Measurements from ENCODE around the gene PAK2.
"Not testable (repeated sequence)": the region's sequence is repeated elsewhere in the genome, so short reads cannot be mapped to it uniquely, and the experiment has no call there.

Gene PAK2

GRCh38 chr3:196736670-196737374 lies 2.8 kb upstream of the PAK2 start:
- no peak overlapping the region for H3K27ac ChIP-seq
- no peak for TF ChIP-seq CTCF (IDR thresholded peaks at IDR 0.05)
- DNase-seq (ENCODE audit: low spot score): no peak

GRCh38 chr3:196737655-196738054 lies 2.0 kb upstream of the PAK2 start:
- H3K27ac ChIP-seq: no peak overlapping the region
- H3K4me3 ChIP-seq: no peak overlapping the region
- no peak for DNase-seq (ENCODE audit: low spot score)
- TF ChIP-seq CTCF (IDR thresholded peaks at IDR 0.05): no peak

More at GRCh38 chr3:196736670-196737374, 2.8 kb upstream of the PAK2 start:
- no peak overlapping the region for H3K4me3 ChIP-seq

- DNase-seq (ENCODE audit: low spot score): no peak
- H3K4me3 ChIP-seq: peak overlapping the region; percentile 88
- peak overlapping the region; percentile 97 to 98 for H3K27ac ChIP-seq
- no peak for TF ChIP-seq CTCF (IDR thresholded peaks at IDR 0.05)
These were observed 1.0 kb downstream of the PAK2 start for GRCh38 chr3:196740481-196741248.

GRCh38 chr3:196741249-196741889 lies 1.7 kb downstream of the PAK2 start:
- no peak for DNase-seq (ENCODE audit: low spot score)
- H3K4me3 ChIP-seq: peak overlapping the region; percentile 88
- TF ChIP-seq CTCF (IDR thresholded peaks at IDR 0.05): no peak
- H3K27ac ChIP-seq: peak overlapping the region; percentile 97 to 98

- not testable (repeated sequence) for DNase-seq (ENCODE audit: low spot score); H3K27ac ChIP-seq
These were observed 3.9 kb downstream of the PAK2 start for GRCh38 chr3:196743569-196743968.

GRCh38 chr3:196749125-196749524 lies 9.5 kb downstream of the PAK2 start:
- no peak for TF ChIP-seq CTCF (IDR thresholded peaks at IDR 0.05)
- Histone ChIP-seq H3K27ac (no peak overlapping the region), H3K4me3 (no peak overlapping the region)
- DNase-seq (ENCODE audit: low spot score): no peak

More at GRCh38 chr3:196743569-196743968, 3.9 kb downstream of the PAK2 start:
- not testable (repeated sequence) for H3K4me3 ChIP-seq

- no peak for TF ChIP-seq CTCF (IDR thresholded peaks at IDR 0.05)
- Histone ChIP-seq H3K27ac (no peak overlapping the region), H3K4me3 (no peak overlapping the region)
- DNase-seq (ENCODE audit: low spot score): no peak
These were observed 13.5 kb downstream of the PAK2 start for GRCh38 chr3:196753201-196753600.
